Measurements from ENCODE around the gene ANKIB1.

The ANKIB1 gene

GRCh38 chr7:92368741-92369140, 123.0 kb downstream of the ANKIB1 start:
- DNase-seq, result no peak
- Histone ChIP-seq H4K8ac (ENCODE audit: low read length) (no peak overlapping the region), H4K91ac (ENCODE audit: low read length) (no peak overlapping the region), H3K18ac (ENCODE audit: low read depth in 1 of 2, low read length in 2 of 2) (no peak overlapping the region), H3K4me1 (ENCODE audit: control insufficient read depth, insufficient read depth, low read depth, low read length) (no peaks in the 10 kb centered on the region), H3K23ac (ENCODE audit: low read length in 2 of 2) (no peak overlapping the region), H3K9ac (ENCODE audit: low read length) (no peak overlapping the region), H3K27me3 (ENCODE audit: control insufficient read depth in 1 of 2, insufficient read depth in 1 of 2, low read length in 2 of 2) (no peaks in the 10 kb centered on the region), H3K36me3 (ENCODE audit: control insufficient read depth in 1 of 2, insufficient read depth in 2 of 2, low read depth in 1 of 2, low read length in 2 of 2) (peaks cover 3 to 44% of the 10 kb centered on the region in 2 experiments), H3K9me3 (ENCODE audit: control insufficient read depth, low read length) (no peaks in the 10 kb centered on the region), H2AFZ (ENCODE audit: low read depth, low read length) (no peak overlapping the region), H3K4me2 (ENCODE audit: low read length, poor library complexity, severe bottlenecking) (no peak overlapping the region), H2BK15ac (ENCODE audit: low read depth, poor library complexity, severe bottlenecking) (no peak overlapping the region), H3K4me3 (ENCODE audit: insufficient read depth in 1 of 2, low read depth in 1 of 2, low read length in 2 of 2) (no peak overlapping the region), H2AK5ac (ENCODE audit: low read length, severe bottlenecking) (no peak overlapping the region), H2BK12ac (ENCODE audit: low read length in 2 of 2) (no peak overlapping the region), H3K79me1 (replicated peaks; ENCODE audit: low read length, poor library complexity, severe bottlenecking) (peaks cover 2% of the 10 kb centered on the region), H3K27ac (ENCODE audit: low read length, poor library complexity, severe bottlenecking) (no peak overlapping the region), H3K14ac (ENCODE audit: low read length in 2 of 2) (no peak overlapping the region), H3K4ac (ENCODE audit: low read depth in 1 of 2, low read length in 2 of 2) (no peak overlapping the region), H2BK120ac (ENCODE audit: low read depth, low read length) (no peak overlapping the region), H2BK5ac (ENCODE audit: low read depth, low read length, poor library complexity, severe bottlenecking) (no peak overlapping the region)
- whole genome bisulfite sequencing, result no CpG with 5 or more reads among the region's 1 CpG

GRCh38 chr7:92375013-92375412, 129.2 kb downstream of the ANKIB1 start:
- no peak overlapping the region for H2BK12ac ChIP-seq (ENCODE audit: low read length in 2 of 2)
- H2AFZ ChIP-seq (ENCODE audit: low read depth, low read length), result no peak overlapping the region
- no peak overlapping the region for H3K23ac ChIP-seq (ENCODE audit: low read length in 2 of 2)
- no peak overlapping the region for H3K4me3 ChIP-seq (ENCODE audit: insufficient read depth in 1 of 2, low read depth in 1 of 2, low read length in 2 of 2)
- H2BK15ac ChIP-seq (ENCODE audit: low read depth, poor library complexity, severe bottlenecking), result no peak overlapping the region
- H3K27me3 ChIP-seq (ENCODE audit: control insufficient read depth in 1 of 2, insufficient read depth in 1 of 2, low read length in 2 of 2), result no peaks in the 10 kb centered on the region
- H3K14ac ChIP-seq (ENCODE audit: low read length in 2 of 2), result no peak overlapping the region
- H3K9ac ChIP-seq (ENCODE audit: low read length), result no peak overlapping the region
- H3K9me3 ChIP-seq (ENCODE audit: control insufficient read depth, low read length), result peaks cover under 1% of the 10 kb centered on the region
- H3K79me1 ChIP-seq (replicated peaks; ENCODE audit: low read length, poor library complexity, severe bottlenecking), result no peaks in the 10 kb centered on the region
- H3K4me1 ChIP-seq (ENCODE audit: control insufficient read depth, insufficient read depth, low read depth, low read length), result no peaks in the 10 kb centered on the region
- H3K18ac ChIP-seq (ENCODE audit: low read depth in 1 of 2, low read length in 2 of 2), result no peak overlapping the region
- H3K4me2 ChIP-seq (ENCODE audit: low read length, poor library complexity, severe bottlenecking), result no peak overlapping the region
- no peak overlapping the region for H4K91ac ChIP-seq (ENCODE audit: low read length)
- DNase-seq, result no peak
- H2BK120ac ChIP-seq (ENCODE audit: low read depth, low read length), result no peak overlapping the region
- no peak overlapping the region for H3K4ac ChIP-seq (ENCODE audit: low read depth in 1 of 2, low read length in 2 of 2)
- H3K27ac ChIP-seq (ENCODE audit: low read length, poor library complexity, severe bottlenecking), result no peak overlapping the region
- H2AK5ac ChIP-seq (ENCODE audit: low read length, severe bottlenecking), result no peak overlapping the region
- no peak overlapping the region for H4K8ac ChIP-seq (ENCODE audit: low read length)
- H2BK5ac ChIP-seq (ENCODE audit: low read depth, low read length, poor library complexity, severe bottlenecking), result no peak overlapping the region
- peaks cover 5 to 58% of the 10 kb centered on the region in 2 experiments for H3K36me3 ChIP-seq (ENCODE audit: control insufficient read depth in 1 of 2, insufficient read depth in 2 of 2, low read depth in 1 of 2, low read length in 2 of 2)

- H3K9ac ChIP-seq (ENCODE audit: low read length), result no peak overlapping the region
- no peak overlapping the region for H2BK120ac ChIP-seq (ENCODE audit: low read depth, low read length)
- H2AFZ ChIP-seq (ENCODE audit: low read depth, low read length), result no peak overlapping the region
- no peak overlapping the region for H3K4me2 ChIP-seq (ENCODE audit: low read length, poor library complexity, severe bottlenecking)
- H4K91ac ChIP-seq (ENCODE audit: low read length), result no peak overlapping the region
- no peak overlapping the region for H2AK5ac ChIP-seq (ENCODE audit: low read length, severe bottlenecking)
- peaks cover 3 to 79% of the 10 kb centered on the region in 2 experiments for H3K36me3 ChIP-seq (ENCODE audit: control insufficient read depth in 1 of 2, insufficient read depth in 2 of 2, low read depth in 1 of 2, low read length in 2 of 2)
- no peaks in the 10 kb centered on the region for H3K9me3 ChIP-seq (ENCODE audit: control insufficient read depth, low read length)
- H2BK5ac ChIP-seq (ENCODE audit: low read depth, low read length, poor library complexity, severe bottlenecking), result no peak overlapping the region
- no peak overlapping the region for H2BK12ac ChIP-seq (ENCODE audit: low read length in 2 of 2)
- no peak overlapping the region for H3K23ac ChIP-seq (ENCODE audit: low read length in 2 of 2)
- no peak overlapping the region for H3K4ac ChIP-seq (ENCODE audit: low read depth in 1 of 2, low read length in 2 of 2)
- 95% methylated on average over 5 of the region's 5 CpGs for WGBS
- H2BK15ac ChIP-seq (ENCODE audit: low read depth, poor library complexity, severe bottlenecking), result no peak overlapping the region
- H4K8ac ChIP-seq (ENCODE audit: low read length), result no peak overlapping the region
- no peak overlapping the region for H3K14ac ChIP-seq (ENCODE audit: low read length in 2 of 2)
- H3K27me3 ChIP-seq (ENCODE audit: control insufficient read depth in 1 of 2, insufficient read depth in 1 of 2, low read length in 2 of 2), result no peaks in the 10 kb centered on the region
- DNase-seq, result no peak
- H3K27ac ChIP-seq (ENCODE audit: low read length, poor library complexity, severe bottlenecking), result no peak overlapping the region
- no peaks in the 10 kb centered on the region for H3K4me1 ChIP-seq (ENCODE audit: control insufficient read depth, insufficient read depth, low read depth, low read length)
- H3K4me3 ChIP-seq (ENCODE audit: insufficient read depth in 1 of 2, low read depth in 1 of 2, low read length in 2 of 2), result no peak overlapping the region
- no peaks in the 10 kb centered on the region for H3K79me1 ChIP-seq (replicated peaks; ENCODE audit: low read length, poor library complexity, severe bottlenecking)
- H3K18ac ChIP-seq (ENCODE audit: low read depth in 1 of 2, low read length in 2 of 2), result no peak overlapping the region
Observed at GRCh38 chr7:92391071-92391470, 145.3 kb downstream of the ANKIB1 start.

- WGBS, result 98% methylated on average over 5 of the region's 6 CpGs
Observed at GRCh38 chr7:92397542-92397941, 151.8 kb downstream of the ANKIB1 start.

More at GRCh38 chr7:92397542-92397941, 151.8 kb downstream of the ANKIB1 start:
- H3K4ac ChIP-seq (ENCODE audit: low read depth in 1 of 2, low read length in 2 of 2), result no peak overlapping the region
- H4K8ac ChIP-seq (ENCODE audit: low read length), result no peak overlapping the region
- no peak overlapping the region for H3K18ac ChIP-seq (ENCODE audit: low read depth in 1 of 2, low read length in 2 of 2)
- no peak overlapping the region for H3K4me3 ChIP-seq (ENCODE audit: insufficient read depth in 1 of 2, low read depth in 1 of 2, low read length in 2 of 2)
- no peak overlapping the region for H3K14ac ChIP-seq (ENCODE audit: low read length in 2 of 2)
- H4K91ac ChIP-seq (ENCODE audit: low read length), result no peak overlapping the region
- no peak for DNase-seq
- no peak overlapping the region for H2AFZ ChIP-seq (ENCODE audit: low read depth, low read length)
- no peaks in the 10 kb centered on the region for H3K27me3 ChIP-seq (ENCODE audit: control insufficient read depth in 1 of 2, insufficient read depth in 1 of 2, low read length in 2 of 2)
- no peak overlapping the region for H3K27ac ChIP-seq (ENCODE audit: low read length, poor library complexity, severe bottlenecking)
- no peak overlapping the region for H2BK5ac ChIP-seq (ENCODE audit: low read depth, low read length, poor library complexity, severe bottlenecking)
- H2BK120ac ChIP-seq (ENCODE audit: low read depth, low read length), result no peak overlapping the region
- peaks cover 15 to 66% of the 10 kb centered on the region in 2 experiments for H3K36me3 ChIP-seq (ENCODE audit: control insufficient read depth in 1 of 2, insufficient read depth in 2 of 2, low read depth in 1 of 2, low read length in 2 of 2)
- H3K23ac ChIP-seq (ENCODE audit: low read length in 2 of 2), result no peak overlapping the region
- no peak overlapping the region for H2BK15ac ChIP-seq (ENCODE audit: low read depth, poor library complexity, severe bottlenecking)
- no peaks in the 10 kb centered on the region for H3K79me1 ChIP-seq (replicated peaks; ENCODE audit: low read length, poor library complexity, severe bottlenecking)
- no peak overlapping the region for H3K4me2 ChIP-seq (ENCODE audit: low read length, poor library complexity, severe bottlenecking)
- no peaks in the 10 kb centered on the region for H3K4me1 ChIP-seq (ENCODE audit: control insufficient read depth, insufficient read depth, low read depth, low read length)
- no peak overlapping the region for H2AK5ac ChIP-seq (ENCODE audit: low read length, severe bottlenecking)
- no peaks in the 10 kb centered on the region for H3K9me3 ChIP-seq (ENCODE audit: control insufficient read depth, low read length)
- H3K9ac ChIP-seq (ENCODE audit: low read length), result no peak overlapping the region
- H2BK12ac ChIP-seq (ENCODE audit: low read length in 2 of 2), result no peak overlapping the region
